NB4 (cell line): ENCODE data around the gene TTLL5.

Experiments
- DNase-seq: peaks from one replicate; pipeline ENCODE4 v3.0.0; 2010; ENCODE audit warnings: low read depth
- H3K4me3 ChIP-seq: one replicate; pipeline ENCODE4 v1.5.1; 2011; ENCODE audit warnings: mild to moderate bottlenecking, low read depth, low read length, moderate library complexity
- CTCF ChIP-seq: IDR thresholded peaks from one replicate; pipeline ENCODE4 v1.5.1; 2012; ENCODE audit warnings: low read depth, low read length
- MYC ChIP-seq: IDR thresholded peaks from 2 replicates; pipeline ENCODE4 v1.6.1; 2011; ENCODE audit warnings: low read depth, low read length
- POLR2A ChIP-seq: IDR thresholded peaks from 2 replicates; pipeline ENCODE4 v1.6.1; 2011; ENCODE audit warnings: mild to moderate bottlenecking; ENCODE audit not compliant: insufficient read length; ENCODE audit errors: extremely low read depth
- TF ChIP-seq, protein P1 (sequence below): IDR thresholded peaks from 2 replicates; pipeline ENCODE4 v1.6.1; 2011; ENCODE audit warnings: low read depth, low read length

TTLL5 gene

GRCh38 chr14:75781096-75781495 lies 120.0 kb downstream of the TTLL5 start:
- no peak overlapping the region for H3K4me3 ChIP-seq
- DNase-seq, result no peak
- TF ChIP-seq, protein P1, sequence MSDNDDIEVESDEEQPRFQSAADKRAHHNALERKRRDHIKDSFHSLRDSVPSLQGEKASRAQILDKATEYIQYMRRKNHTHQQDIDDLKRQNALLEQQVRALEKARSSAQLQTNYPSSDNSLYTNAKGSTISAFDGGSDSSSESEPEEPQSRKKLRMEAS, result no peak
- TF ChIP-seq CTCF (no peak), POLR2A (no peak), MYC (no peak)

- H3K4me3 ChIP-seq, result no peak overlapping the region
- no peak for DNase-seq
- TF ChIP-seq POLR2A (no peak), CTCF (no peak), MYC (no peak)
- TF ChIP-seq, protein P1, result no peak
Observed at GRCh38 chr14:75783184-75783583, 122.1 kb downstream of the TTLL5 start.

DNA sequence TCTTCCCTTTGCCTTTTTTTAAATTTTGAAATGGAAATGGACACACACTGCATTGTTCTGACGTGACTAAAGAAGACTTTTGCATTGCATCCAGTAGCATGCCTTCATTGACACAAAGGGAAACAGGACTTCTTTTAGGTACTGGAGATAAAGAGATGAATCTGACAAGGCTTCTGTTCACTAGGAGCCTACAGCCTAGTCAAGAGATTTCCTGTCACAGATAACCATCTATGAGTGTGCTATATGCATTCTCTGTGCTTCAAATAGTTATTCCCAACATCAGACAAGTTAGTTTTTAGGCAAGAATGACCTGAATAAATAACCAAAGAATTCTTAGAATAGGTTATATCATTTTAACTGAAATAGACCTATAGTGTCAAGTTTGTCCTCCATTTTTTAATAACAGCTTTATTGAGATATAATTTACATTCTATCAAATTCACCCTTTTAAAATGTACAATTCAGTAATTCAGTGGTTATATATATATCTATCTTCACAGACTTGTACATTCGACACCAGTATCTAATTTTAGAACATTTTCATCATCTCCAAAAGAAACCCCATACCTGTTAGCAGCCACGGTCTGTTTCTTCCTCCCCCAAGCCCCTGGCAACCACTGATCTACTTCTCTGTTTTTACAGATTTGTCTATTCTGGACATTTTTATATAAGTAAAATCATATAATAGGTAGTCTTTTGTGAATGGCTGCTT lies 122.7 kb downstream of the TTLL5 start:
- DNase-seq, result no peak
- no peak overlapping the region for H3K4me3 ChIP-seq
- TF ChIP-seq MYC (no peak), CTCF (no peak), POLR2A (no peak)
- TF ChIP-seq, protein P1, result no peak

- H3K4me3 ChIP-seq, result no peak overlapping the region
- TF ChIP-seq, protein P1, result no peak
- TF ChIP-seq MYC (no peak), POLR2A (no peak), CTCF (no peak)
- DNase-seq, result no peak
Observed at GRCh38 chr14:75784314-75784686, 123.3 kb downstream of the TTLL5 start.

DNA sequence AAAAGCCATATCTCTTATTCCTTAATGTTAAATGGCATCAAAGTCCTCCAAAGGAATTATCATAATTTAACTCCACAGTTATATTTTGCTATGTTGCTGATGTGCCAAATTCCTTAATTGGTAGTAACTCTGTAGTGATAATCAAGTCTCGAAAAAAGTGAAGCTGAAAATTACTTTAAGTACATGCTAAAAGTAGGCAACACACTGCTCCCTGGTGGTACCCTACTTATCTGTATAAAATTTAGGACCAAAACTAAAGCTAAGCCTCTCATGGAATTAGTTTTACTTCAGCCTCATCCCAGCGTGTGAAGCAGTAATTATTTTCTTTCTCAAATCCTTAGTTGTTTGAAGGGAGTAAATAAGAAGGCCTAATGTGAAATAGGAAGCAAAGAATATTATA lies 132.8 kb downstream of the TTLL5 start:
- DNase-seq, result no peak
- TF ChIP-seq POLR2A (no peak), MYC (no peak), CTCF (no peak)
- TF ChIP-seq, protein P1, result no peak
- no peak overlapping the region for H3K4me3 ChIP-seq
